Colonic mucosa (tissue), 4 donors: ENCODE results near the gene TRABD2A. TPM values are rescaled to one million over a fixed set of nuclear protein-coding genes. Genes with fewer than 3 reads are reported as not detected.

ENCODE experiments used
- DNase-seq: peaks from one replicate; pipeline ENCODE4 v3.0.0-alpha.2; 2020
- H3K27ac ChIP-seq: fragments of 200-600 bp; one replicate; pipeline ENCODE4 v1.8.0; 2021
- H3K27me3 ChIP-seq: fragments of 200-600 bp; one replicate; pipeline ENCODE4 v1.8.0; 2021
- H3K36me3 ChIP-seq: fragments of 200-600 bp; one replicate; pipeline ENCODE4 v1.8.0; 2021
- H3K4me1 ChIP-seq: fragments of 200-600 bp; one replicate; pipeline ENCODE4 v1.8.0; 2021; ENCODE audit warnings: mild to moderate bottlenecking
- H3K4me3 ChIP-seq: fragments of 200-600 bp; one replicate; pipeline ENCODE4 v1.8.0; 2021
- H3K9ac ChIP-seq, 2 donors: one replicate each; pipeline ENCODE4 v1.7.0; 2013; ENCODE audit warnings: control low read depth in 2 of 2, low read depth in 2 of 2, low read length in 2 of 2
- H3K9me3 ChIP-seq: fragments of 200-600 bp; one replicate; pipeline ENCODE4 v1.8.0; 2021
- CTCF ChIP-seq: fragments of 200-600 bp; IDR thresholded peaks from one replicate; pipeline ENCODE4 v1.8.0; 2022; ENCODE audit warnings: antibody characterized with exemption, mild to moderate bottlenecking
- intact Hi-C: fragments of 100-400 bp; cut with DNase I; formaldehyde crosslinking; loops from one replicate; pipeline ENCODE4 v1.14.1; 2022
- total RNA-seq, 2 donors: library from RNA; stranded (reverse); fragmentation: NEBNext Ultra II Directional in 1 of 2; extraction: Animal tissue kit (Norgen Biotek cat#: 25700) in 1 of 2; gene quantifications; one replicate each; pipeline ENCODE4 v1.2.1, GENCODE V29; 2021
- donor health status: healthy.
- donor health status: DM: no; HTN: no; CAD: no.
- donor health status: DM: no; HTN: no; CAD: no.

The TRABD2A gene
- total RNA-seq, 2 donors from 2014 or later, result 88.1 to 158 TPM

GRCh38 chr2:84854850-84855249 is 26.0 kb downstream of the TRABD2A start:
- Histone ChIP-seq H3K9me3 (no peaks in the 10 kb centered on the region), H3K27me3 (no peaks in the 10 kb centered on the region), H3K27ac (no peak overlapping the region), H3K36me3 (no peaks in the 10 kb centered on the region), H3K4me3 (no peak overlapping the region), H3K9ac (no peak overlapping the region), H3K4me1 (no peaks in the 10 kb centered on the region)
- TF ChIP-seq CTCF, result no peak
- no peak for DNase-seq
- intact Hi-C loops, result loop anchor here (10.0 kb wide), 1 partner anchor 330 kb away; no protein-coding TSS in a partner anchor

GRCh38 chr2:84851876-84852275 is 29.0 kb downstream of the TRABD2A start:
- Histone ChIP-seq H3K27ac (no peak overlapping the region), H3K4me3 (no peak overlapping the region), H3K9me3 (no peaks in the 10 kb centered on the region), H3K9ac (no peak overlapping the region), H3K27me3 (no peaks in the 10 kb centered on the region), H3K4me1 (peaks cover 7% of the 10 kb centered on the region), H3K36me3 (no peaks in the 10 kb centered on the region)
- TF ChIP-seq CTCF, result no peak
- intact Hi-C loops, result loop anchor here (10.0 kb wide), 1 partner anchor 327 kb away; no protein-coding TSS in a partner anchor
- DNase-seq, result no peak

GRCh38 chr2:84850471-84850870 is 30.4 kb downstream of the TRABD2A start:
- H3K27ac ChIP-seq, result no peak overlapping the region
- no peaks in the 10 kb centered on the region for H3K27me3 ChIP-seq
- no peak for TF ChIP-seq CTCF
- peaks cover 12% of the 10 kb centered on the region for H3K4me1 ChIP-seq
- no peak overlapping the region for H3K4me3 ChIP-seq
- H3K9ac ChIP-seq, result no peak overlapping the region
- DNase-seq, result no peak
- no peaks in the 10 kb centered on the region for H3K36me3 ChIP-seq
- H3K9me3 ChIP-seq, result no peaks in the 10 kb centered on the region
- intact Hi-C loops, result loop anchor here (10.0 kb wide), 1 partner anchor 326 kb away; no protein-coding TSS in a partner anchor

- Histone ChIP-seq H3K36me3 (no peaks in the 10 kb centered on the region), H3K4me1 (peaks cover 12% of the 10 kb centered on the region), H3K27ac (peak overlapping the region; percentile 27), H3K9me3 (no peaks in the 10 kb centered on the region), H3K9ac (no peak overlapping the region), H3K4me3 (no peak overlapping the region), H3K27me3 (no peaks in the 10 kb centered on the region)
- intact Hi-C loops, result no loop called here
- DNase-seq, result no peak
- no peak for TF ChIP-seq CTCF
Measured at GRCh38 chr2:84849271-84849952, 31.5 kb downstream of the TRABD2A start.

GRCh38 chr2:84847326-84848050 is 33.4 kb downstream of the TRABD2A start:
- no peak for TF ChIP-seq CTCF
- Histone ChIP-seq H3K9me3 (no peaks in the 10 kb centered on the region), H3K4me3 (no peak overlapping the region), H3K9ac (no peak overlapping the region), H3K36me3 (no peaks in the 10 kb centered on the region), H3K27me3 (no peaks in the 10 kb centered on the region), H3K4me1 (peaks cover 12% of the 10 kb centered on the region), H3K27ac (peak overlapping the region; percentile 32)
- intact Hi-C loops, result no loop called here
- DNase-seq, result no peak
